GM21825 (cell line): ENCODE data around the gene METAP1D.
"Not testable (repeated sequence)": the region's sequence is repeated elsewhere in the genome, so short reads cannot be mapped to it uniquely, and the experiment has no call there.

Experiments
- ATAC-seq: cut with Tn5 transposase; IDR thresholded peaks from one replicate; pipeline ENCODE4 v1.9.1; 2021; ENCODE audit warnings: mild to moderate bottlenecking, moderate library complexity; ENCODE audit not compliant: unreplicated experiment

The METAP1D gene

DNA sequence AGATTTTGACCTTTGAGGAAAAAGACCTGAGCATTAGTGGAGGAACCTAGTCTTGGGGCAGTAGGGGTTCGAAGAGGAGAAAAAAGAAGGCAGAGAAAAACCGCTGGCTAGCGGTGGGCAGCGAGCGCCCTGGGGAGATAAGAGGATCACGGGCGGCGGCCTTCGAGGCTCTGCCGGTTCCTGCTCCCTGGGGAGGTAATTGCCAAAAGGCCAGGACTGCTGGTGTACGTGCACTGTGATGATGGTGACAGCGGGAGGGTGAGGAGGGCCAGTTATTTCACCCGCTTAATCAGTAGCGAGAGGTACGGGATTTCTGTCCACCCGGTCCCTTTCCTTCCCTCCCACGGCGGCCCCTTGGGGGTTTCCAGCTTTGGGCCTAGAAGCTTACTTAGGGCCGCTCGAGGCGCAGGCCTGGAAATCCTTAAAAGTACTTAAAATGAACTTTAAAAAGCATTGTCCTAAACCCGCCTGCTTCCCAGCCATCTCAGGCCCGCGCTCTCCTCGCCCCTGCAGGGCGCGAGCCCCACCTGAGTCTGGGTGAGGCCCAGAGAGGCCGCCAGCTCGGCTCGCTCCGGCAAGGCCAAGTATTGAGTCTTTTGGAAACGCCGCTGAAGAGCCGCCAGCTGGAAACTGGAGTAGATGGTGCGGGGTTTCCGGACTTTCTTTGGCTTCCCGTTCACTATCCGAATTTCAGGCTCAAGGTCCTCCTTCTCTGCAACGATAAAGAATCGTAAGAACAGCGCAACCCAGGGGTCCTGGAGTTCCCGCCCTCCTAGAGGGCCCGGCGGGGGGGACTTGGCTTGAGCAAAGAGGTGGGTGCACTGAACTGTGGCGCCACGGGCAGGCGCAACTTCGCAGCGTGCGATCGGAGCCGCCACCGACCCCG, 101.4 kb downstream of the METAP1D start:
- no peak for ATAC-seq

DNA sequence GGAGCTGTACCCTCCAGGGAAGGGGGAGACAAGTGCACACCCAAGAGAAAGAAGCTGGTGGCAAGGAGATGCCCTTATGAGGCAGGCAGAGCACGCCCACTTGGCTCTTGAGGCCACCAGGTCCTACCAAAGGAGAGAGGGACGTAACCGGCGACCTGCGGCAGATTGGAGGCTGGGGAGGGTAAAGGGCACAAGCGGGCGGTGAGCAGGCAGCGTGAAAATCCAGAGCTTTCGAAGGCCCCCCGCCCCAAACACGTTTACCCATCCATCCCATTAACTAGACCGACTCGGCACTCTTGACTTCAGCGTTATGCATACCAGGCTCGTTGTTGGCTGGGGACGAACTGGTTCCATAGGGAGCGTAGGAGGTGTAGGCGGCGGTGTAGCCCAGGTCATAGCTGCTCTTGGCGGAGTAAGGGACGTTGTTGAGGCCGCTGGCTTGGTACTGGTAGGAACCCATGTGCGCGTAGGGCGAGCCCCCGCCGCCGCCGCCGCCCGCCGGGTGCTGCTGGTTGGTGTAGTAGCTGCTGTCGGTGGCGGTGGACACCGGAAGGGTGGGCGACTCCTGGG, 102.2 kb downstream of the METAP1D start:
- peak; percentile 2 for ATAC-seq

DNA sequence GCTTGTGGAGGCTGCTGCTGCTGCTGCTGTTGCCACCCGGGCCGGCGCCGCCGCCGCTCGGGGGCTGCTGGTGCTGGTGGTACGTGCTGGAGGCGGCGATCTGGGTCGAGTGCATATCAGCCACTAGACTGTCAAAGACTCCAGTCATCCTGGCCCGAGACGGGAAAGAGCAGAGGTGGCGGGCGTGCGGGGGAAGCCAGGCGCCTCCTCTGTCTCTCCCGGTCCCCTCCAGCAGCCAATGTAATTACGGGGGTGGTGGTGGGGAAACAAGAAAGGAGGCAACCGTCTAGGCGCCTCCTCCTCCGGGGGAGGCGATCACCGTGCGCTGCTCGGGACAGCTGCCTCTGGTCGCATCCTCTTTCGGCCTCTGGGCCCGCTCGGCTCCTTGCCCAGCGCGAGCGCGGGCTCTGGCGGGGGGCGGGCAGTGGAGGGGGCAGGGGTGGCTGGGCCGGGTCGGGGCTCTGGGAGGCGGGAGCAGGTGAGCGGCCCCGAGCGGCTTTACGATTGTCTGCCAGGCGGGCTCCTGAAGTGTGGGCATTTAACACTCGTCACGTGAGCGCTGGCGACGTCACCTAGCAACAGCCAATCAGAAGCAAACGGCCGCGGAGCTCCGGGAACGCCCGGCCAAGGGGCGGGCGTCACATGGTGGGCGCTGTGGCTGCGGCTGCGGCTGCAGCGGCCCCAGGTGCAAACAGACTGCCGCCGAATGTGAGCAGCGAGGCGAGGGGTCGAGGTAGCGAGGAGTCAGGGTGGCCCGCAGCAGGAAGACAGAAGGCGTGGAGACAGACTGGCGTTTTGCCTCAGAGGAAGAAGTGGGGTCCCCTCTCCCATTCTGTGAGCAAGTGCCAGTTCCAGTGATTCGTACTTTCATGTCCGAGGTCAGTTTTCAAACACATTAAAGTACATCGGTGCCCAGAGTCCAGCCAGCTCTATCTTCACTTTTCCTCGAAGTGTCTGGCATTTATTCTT, 102.9 kb downstream of the METAP1D start, which contains the start of gene DLX2:
TSS of gene DLX2 (minus strand) at position 510 of the 969 bp plus-strand sequence. CDS start at position 148, 362 bp downstream.
- ATAC-seq = peak; percentile 59

DNA sequence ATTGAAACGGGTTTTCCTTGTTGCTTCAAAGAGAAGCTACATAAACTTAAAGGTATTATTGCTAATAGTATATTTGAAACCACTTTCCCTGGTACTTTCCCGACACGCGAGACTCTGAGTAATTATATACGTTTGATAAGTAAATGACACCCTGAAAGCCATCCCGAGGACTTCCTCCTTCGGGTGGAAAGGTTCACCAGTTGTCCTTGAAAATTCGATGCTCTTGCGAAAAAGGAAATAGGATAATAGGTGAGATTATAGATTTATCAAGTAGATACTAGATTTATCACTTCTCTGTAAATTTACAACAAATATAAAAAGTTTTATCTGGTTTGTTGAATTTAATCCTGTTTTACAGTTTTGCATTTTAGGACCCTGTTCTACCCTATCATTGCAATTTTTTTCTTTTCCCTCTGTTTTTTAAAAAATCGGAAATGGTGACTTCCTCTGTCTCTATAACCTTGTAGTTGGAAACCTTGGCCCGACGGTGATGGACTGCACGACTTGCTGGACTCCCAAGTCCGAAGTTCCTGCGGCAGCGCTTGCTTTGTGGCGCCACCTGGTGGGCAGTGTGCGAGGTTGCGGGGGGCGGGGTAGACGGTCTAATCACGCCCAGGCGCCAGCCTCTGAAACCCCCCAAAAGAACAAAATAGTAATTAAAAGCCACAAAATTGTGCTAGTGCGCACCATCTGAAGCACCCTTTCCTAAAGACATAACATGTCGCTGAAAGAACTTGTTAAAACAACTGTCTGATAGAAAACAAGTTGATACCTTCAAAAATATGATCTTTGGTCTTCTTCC, 103.9 kb downstream of the METAP1D start:
- no peak for ATAC-seq

DNA sequence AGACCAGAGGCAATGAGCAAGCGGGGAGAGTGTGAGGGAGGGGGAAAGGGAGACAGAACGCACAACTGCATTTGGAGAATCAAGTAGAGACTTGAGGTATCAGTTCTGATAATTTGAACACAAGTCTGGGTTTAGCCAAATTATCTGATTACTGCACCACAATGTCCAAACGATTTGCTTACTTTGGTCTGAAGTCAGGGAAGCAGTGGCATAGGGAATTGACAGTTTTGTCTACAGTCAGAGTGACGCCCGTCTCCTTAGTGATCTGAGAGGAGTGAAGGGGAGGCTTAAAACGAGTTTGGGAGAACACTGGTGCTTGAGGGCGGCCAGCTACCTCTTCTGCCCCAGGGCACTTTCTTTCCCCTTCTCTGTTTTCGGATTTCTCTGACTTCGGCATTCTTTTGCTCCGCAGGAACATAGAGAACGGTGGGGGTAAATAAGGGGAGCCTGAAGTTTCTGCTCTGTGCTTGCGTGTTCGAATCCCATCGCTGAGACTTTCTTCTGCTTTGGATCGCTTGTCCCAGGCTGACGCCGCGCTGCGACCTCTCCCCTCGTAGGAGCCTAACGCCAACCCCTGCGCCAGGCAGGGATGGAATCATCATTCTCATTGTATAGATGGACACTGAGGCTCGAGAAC, 105.8 kb downstream of the METAP1D start:
- no peak for ATAC-seq

DNA sequence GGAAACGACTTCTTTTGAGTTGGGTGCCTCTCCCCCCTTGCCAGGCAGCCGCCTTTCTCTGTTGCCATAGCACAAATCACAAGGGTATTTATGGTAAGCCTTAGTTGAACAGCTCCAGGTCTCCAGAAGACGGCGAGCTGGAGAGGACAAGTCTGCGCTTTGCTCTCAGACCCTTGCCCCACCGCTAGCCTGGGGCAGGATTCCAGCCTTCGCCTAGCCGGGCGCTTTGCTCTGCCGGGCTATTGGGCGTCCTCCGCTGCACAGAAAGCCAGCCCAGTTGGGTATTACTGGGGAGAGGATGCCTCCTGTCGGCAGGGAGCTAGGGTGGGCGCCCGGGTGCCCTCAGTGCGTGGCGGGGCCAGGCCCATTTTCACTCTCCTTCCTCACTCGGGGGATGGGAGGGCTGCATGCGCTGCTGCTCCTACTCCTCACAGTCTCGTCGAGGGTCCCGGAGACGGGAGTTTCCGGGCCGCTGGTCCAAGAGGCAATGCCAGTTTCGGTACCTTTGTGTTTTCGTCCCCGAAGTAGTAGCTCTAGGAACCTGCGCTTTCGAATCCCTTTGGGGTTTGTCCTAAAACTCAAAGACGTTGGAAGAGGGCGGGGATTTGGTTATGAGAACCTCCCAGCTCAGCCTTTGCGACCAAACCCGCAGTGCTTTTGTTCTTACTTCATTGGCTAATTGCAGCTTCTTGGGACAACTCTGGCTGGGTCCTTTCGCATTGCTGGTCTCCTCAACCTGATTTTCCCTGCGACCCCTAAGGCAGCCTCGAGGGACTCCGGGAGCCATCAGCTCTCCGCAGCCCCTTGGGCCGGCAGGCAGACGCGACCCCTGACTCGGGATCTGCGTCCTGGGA, 106.6 kb downstream of the METAP1D start:
- ATAC-seq = no peak

DNA sequence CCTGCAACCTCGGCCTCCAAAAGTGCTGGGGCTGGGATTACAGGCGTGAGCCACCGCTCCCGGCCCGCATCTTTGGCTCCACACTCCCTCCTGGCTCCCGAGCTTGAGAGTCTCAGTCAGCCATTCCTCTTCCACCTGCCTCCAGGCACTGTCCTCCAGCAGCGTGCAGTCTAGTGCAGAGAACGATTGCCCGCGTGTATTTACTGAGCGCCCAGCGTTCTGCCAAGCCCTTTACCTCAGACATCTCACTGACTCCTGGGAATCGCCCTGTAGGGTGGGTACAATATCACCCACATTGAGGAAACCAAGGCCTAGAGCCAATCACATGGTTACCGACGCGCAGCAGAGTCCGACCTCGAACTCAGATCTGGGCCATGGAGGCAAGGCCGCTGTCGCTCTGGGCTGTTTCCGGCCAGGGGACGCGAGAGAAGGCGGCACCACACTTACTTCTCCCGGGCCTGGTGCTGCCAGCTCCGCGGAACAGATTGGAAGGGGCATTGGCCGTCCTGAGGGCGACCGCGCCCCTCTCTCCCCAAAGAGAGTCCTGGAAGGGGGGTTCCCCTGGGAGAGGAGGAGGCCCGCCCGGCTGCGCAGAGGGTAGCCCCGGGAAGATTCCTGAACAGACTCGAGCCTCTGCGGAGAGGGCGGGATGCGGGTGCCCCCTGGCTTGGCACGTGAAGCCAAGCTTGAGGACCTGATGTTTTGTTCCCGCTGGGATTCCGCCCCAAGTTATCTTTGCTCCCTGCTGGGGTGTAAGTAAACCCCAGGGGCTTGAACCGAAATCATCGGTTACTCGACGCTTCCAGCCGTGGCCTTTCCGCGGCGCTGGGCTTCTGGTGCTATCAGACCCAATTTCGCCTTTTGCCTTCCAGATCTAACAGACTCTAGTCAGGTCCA, 108.2 kb downstream of the METAP1D start:
- no peak for ATAC-seq

DNA sequence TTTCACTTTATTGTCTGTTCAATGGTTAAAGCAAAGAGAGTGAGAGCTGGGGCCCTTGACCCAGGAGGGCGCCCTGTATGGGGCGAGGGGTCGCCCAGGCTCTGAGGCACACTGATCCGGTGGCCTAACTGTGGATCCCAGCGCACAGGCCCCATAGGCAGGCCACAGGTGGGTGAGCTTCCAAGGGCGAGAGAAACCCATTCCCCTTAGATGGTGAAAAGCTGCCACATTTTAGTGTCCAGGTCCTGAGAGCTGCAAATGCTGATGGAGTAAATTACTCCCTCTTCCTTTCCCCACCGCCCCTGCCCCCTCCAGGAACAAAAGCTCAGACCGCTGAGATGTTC, 108.8 kb downstream of the METAP1D start:
- no peak for ATAC-seq

DNA sequence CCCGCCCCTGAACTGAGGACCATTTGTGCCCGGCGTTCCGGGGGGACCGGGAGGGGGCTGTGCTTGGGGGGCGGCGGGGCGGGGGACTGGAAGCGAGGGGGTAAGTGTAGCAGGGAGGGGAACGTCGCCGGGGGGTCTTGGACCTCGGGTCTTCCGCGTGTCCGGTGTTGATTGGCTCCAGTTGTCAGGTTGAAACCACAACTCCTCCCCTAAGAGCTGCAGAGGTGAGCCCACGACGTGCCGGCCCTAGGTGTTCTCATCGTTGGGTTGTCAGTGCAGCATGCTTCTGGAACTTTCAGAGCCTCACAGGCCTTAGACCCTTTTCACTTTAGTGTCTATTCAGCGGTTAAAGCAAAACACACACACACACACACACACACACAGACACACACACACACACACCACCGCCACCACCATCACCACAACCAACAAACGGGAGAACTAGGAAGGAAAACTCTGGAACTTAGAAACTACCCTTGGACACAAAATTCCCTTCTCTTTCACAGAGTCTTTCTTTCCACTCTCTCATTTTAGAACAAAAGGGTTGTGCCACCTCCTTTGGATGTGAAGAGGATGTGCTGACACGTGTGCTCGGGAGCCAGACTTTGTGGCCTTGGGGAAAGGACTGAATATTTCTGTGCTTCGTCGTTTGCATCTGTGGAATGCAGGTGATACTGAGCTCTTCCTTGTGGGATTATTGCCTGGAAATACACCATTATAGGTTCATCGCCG, 109.7 kb downstream of the METAP1D start:
- no peak for ATAC-seq

DNA sequence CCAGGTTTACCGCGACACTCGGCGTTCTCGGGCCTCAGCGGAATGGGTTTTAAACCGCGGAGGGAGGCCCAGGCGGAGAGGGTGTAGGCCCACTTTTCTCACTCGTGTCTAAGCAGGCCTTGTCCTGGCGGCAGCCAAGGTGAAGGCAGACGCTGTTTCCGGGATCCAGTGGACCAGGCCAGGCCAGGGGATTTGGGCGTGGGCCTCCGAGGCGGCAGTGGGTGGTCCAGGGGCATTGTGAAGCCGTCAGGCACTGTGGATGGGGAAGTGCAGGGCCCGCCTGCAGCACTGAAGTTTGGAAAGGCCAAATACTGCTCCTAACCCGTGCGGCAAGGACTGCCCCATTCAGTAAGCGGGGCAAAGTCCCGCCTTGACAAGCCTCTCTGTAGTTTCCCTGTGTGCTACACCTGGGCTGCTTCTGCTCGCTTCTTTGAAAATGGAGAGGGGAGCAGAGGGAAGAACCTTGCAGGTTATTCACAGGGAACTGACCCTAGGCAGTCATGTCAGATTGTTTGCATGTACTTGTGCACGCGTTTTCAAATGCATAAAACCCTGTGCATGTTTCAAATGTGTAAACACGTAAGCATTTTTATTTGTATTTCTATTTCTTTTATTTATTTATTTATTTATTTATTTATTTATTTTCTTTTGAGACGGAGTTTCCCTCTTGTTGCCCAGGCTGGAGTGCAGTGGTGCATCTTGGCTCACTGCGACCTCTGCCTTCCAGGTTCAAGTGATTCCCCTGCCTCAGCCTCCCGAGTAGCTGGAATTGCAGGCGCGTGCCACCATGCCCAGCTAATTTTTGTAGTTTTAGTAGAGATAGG, 110.4 kb downstream of the METAP1D start:
- ATAC-seq = no peak

DNA sequence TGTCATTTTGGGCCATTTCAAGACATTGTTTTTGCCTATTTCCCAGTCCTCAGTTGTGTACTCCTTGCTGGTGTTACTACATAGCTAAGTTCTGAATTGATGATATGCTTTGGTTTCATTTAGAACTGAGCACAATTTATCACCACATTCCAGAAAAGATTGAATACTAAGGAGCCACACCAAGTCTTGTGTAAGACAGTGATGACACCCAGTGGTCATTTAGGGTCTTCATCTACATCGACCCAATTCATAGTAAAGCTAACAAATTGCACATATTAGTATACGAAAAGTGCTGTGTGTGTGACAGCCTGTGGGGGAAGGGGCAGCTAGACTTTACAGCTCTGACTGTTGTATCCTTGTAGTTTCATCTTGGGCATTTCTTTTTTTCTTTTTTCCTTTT, 113.9 kb downstream of the METAP1D start:
- ATAC-seq = no peak

DNA sequence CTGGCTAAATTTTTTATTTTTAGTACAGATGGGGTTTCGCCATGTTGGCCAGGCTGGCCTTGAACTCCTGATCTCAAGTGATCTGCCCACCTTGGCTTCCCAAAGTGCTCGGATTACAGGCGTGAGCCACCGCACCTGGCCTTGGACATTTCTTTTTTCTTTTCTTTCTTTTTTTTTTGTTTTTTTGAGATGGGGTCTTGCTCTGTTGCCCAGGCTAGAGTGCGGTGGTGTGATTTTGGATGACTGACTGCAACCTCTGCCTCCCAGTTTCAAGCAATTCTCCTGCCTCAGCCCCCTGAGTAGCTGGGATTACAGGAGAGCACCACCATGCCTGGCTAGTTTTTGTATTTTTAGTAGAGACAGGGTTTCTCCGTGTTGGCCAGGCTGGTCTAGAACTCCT, 114.4 kb downstream of the METAP1D start:
- not testable (repeated sequence) for ATAC-seq

DNA sequence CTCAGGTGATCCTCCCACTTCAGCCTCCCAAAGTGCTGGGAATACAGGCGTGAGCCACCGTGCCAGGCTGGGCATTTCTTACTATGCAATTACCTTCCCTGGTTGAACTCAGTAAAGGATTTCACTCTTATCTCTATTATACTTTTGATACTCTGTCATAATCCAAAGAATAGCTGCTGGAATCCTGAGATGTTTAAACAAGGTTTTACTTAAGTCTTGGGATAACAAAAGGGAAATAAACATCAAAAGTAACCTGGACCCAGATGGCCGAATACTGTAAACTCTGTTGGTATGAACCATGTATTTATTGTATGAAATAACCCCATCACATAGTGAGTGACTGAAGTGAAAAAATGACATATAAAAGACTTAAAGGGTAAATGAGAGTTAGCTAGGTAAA, 114.8 kb downstream of the METAP1D start:
- no peak for ATAC-seq

DNA sequence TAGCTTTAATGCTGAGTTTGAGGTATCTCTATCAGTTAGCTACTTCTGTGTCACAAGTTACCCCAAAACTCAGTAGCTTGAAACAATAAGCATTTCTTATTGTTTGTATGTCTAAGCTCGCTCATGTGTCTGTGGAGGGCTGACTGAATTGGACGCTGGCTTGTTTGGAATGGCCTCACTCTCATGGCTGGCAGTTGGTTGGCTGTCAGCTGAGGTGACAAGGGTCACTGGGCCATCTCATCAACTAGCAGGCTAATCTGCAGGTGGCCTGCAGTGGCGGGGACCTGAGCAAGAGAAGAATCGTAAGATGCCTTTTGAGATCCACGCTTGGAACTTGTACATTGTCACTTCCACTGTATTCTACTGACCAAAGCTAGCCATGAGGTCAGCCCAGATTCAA, 116.4 kb downstream of the METAP1D start:
- no peak for ATAC-seq

DNA sequence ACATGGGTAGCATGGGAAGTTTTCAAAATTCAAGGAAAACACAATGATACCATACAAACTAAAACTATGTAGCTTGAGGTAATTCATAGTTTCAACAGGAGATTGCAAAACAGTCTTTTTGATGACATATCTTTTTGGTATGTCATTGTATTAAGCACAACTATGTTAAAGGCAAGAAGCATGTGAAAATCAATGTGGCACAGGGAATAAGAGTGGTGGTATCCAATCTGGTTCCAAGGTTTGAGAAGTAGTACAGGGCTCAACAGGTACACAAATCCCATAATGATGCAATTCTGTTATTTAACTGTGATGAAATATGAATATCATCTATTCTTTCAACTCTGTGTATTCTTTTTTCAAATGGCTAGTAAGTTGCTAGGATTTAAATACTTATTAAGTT, 119.3 kb downstream of the METAP1D start:
- no peak for ATAC-seq

DNA sequence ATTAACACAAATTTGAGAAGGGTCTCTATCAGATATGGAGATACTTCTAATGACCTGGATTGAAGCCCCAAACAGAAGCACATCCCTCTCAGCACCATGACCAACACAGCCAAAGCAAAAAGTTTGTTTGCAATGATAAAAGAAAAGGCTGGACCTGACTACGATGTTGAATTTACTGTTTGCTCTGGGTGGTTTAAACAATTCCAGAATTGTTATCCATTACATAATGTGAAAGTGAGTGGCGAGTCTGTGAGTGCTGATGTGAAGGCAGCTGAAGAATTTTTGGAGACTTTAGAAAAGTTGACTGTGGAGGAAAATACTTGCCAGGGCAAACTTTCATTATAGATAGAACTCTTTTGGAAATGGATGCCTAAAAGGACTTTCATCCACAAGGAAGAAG, 120.4 kb downstream of the METAP1D start:
- ATAC-seq = no peak

DNA sequence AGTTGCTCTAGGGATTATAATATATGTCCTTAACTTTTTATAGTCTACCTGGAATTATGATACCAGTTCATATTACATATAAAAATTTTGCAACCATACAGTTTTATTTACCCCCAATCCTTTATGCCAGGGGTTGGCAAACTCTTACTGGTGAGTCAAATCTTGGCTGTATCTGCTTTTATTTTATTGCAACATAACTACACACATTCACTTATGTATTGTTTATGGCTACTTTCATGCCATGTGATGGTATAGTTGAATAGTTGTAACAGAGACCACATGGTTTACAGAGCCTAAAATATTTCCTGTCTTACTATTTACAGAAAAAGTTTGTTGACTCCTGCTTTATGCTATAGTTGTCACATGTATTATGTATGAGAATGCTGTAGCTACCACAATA, 128.7 kb downstream of the METAP1D start:
- ATAC-seq = no peak
